KOPT-K1 (cell line): ENCODE results near the gene SMARCAD1.
"Not testable (repeated sequence)": the region's sequence is repeated elsewhere in the genome, so short reads cannot be mapped to it uniquely, and the experiment has no call there.

Experiments
- H3K27ac ChIP-seq: fragments of 200-600 bp; sonication (generic); 2 replicates; pipeline ENCODE4 v1.5.1; 2016; ENCODE audit warnings: antibody characterized with exemption, mild to moderate bottlenecking, low read depth, low read length; ENCODE audit not compliant: poor library complexity, severe bottlenecking
- H3K36me3 ChIP-seq: fragments of 200-600 bp; sonication (generic); 2 replicates; pipeline ENCODE4 v1.5.1; 2017; ENCODE audit warnings: antibody characterized with exemption, mild to moderate bottlenecking, low read length, moderate library complexity; ENCODE audit not compliant: insufficient read depth
- H3K9me3 ChIP-seq: fragments of 200-600 bp; sonication (generic); 2 replicates; pipeline ENCODE4 v1.5.1; 2017; ENCODE audit warnings: antibody characterized with exemption, low read length, mild to moderate bottlenecking; ENCODE audit not compliant: insufficient read depth, poor library complexity, severe bottlenecking

SMARCAD1 gene

GRCh38 chr4:94298725-94299252 lies 91.1 kb downstream of the SMARCAD1 start:
- no peaks in the 10 kb centered on the region for H3K36me3 ChIP-seq
- no peaks in the 10 kb centered on the region for H3K9me3 ChIP-seq
- H3K27ac ChIP-seq, result no peak overlapping the region

GRCh38 chr4:94302191-94302590 lies 94.5 kb downstream of the SMARCAD1 start:
- Histone ChIP-seq H3K9me3 (no peaks in the 10 kb centered on the region), H3K36me3 (no peaks in the 10 kb centered on the region), H3K27ac (no peak overlapping the region)

- Histone ChIP-seq H3K36me3 (no peaks in the 10 kb centered on the region), H3K9me3 (no peaks in the 10 kb centered on the region), H3K27ac (no peak overlapping the region)
Observed at GRCh38 chr4:94304365-94304971, 96.8 kb downstream of the SMARCAD1 start.

GRCh38 chr4:94305466-94306225 lies 98.0 kb downstream of the SMARCAD1 start:
- no peaks in the 10 kb centered on the region for H3K36me3 ChIP-seq
- H3K27ac ChIP-seq, result no peak overlapping the region
- H3K9me3 ChIP-seq, result no peaks in the 10 kb centered on the region

GRCh38 chr4:94306713-94307112 lies 99.0 kb downstream of the SMARCAD1 start:
- H3K27ac ChIP-seq, result no peak overlapping the region
- no peaks in the 10 kb centered on the region for H3K9me3 ChIP-seq
- no peaks in the 10 kb centered on the region for H3K36me3 ChIP-seq

- Histone ChIP-seq H3K27ac (no peak overlapping the region), H3K9me3 (no peaks in the 10 kb centered on the region), H3K36me3 (no peaks in the 10 kb centered on the region)
Observed at GRCh38 chr4:94307231-94307871, 99.7 kb downstream of the SMARCAD1 start.

- not testable (repeated sequence) for H3K36me3 ChIP-seq, H3K27ac ChIP-seq, H3K9me3 ChIP-seq
Observed at GRCh38 chr4:94319927-94320326, 112.3 kb downstream of the SMARCAD1 start.

GRCh38 chr4:94325835-94326234 lies 118.2 kb downstream of the SMARCAD1 start:
- no peak overlapping the region for H3K27ac ChIP-seq
- peaks cover 19% of the 10 kb centered on the region for H3K9me3 ChIP-seq
- no peaks in the 10 kb centered on the region for H3K36me3 ChIP-seq

- peaks cover 19% of the 10 kb centered on the region for H3K9me3 ChIP-seq
- H3K36me3 ChIP-seq, result no peaks in the 10 kb centered on the region
- H3K27ac ChIP-seq, result no peak overlapping the region
Observed at GRCh38 chr4:94329933-94330332, 122.3 kb downstream of the SMARCAD1 start.

- Histone ChIP-seq H3K36me3 (no peaks in the 10 kb centered on the region), H3K9me3 (no peaks in the 10 kb centered on the region), H3K27ac (no peak overlapping the region)
Observed at GRCh38 chr4:94332983-94333590, 125.4 kb downstream of the SMARCAD1 start.

- H3K27ac ChIP-seq, result no peak overlapping the region
- H3K9me3 ChIP-seq, result no peaks in the 10 kb centered on the region
- H3K36me3 ChIP-seq, result no peaks in the 10 kb centered on the region
Observed at GRCh38 chr4:94333866-94334265, 126.2 kb downstream of the SMARCAD1 start.

GRCh38 chr4:94334476-94334875 lies 126.8 kb downstream of the SMARCAD1 start:
- Histone ChIP-seq H3K9me3 (no peaks in the 10 kb centered on the region), H3K27ac (no peak overlapping the region), H3K36me3 (no peaks in the 10 kb centered on the region)

- H3K27ac ChIP-seq, result no peak overlapping the region
- no peaks in the 10 kb centered on the region for H3K9me3 ChIP-seq
- no peaks in the 10 kb centered on the region for H3K36me3 ChIP-seq
Observed at GRCh38 chr4:94334962-94335361, 127.3 kb downstream of the SMARCAD1 start.

GRCh38 chr4:94336303-94336702 lies 128.6 kb downstream of the SMARCAD1 start:
- Histone ChIP-seq H3K27ac (peak overlapping the region; percentile 46), H3K9me3 (no peaks in the 10 kb centered on the region), H3K36me3 (no peaks in the 10 kb centered on the region)

- H3K9me3 ChIP-seq, H3K36me3 ChIP-seq: not testable (repeated sequence)
- peak overlapping the region; percentile 46 for H3K27ac ChIP-seq
Observed at GRCh38 chr4:94336791-94337190, 129.1 kb downstream of the SMARCAD1 start.
